Measurements from ENCODE around the gene PKIG. TPM values are rescaled to one million over a fixed set of nuclear protein-coding genes. Genes with fewer than 3 reads are reported as not detected.

Gene PKIG
- polyA plus RNA-seq, 1 of the 3 experiments (the other 2 are of a cell fraction), result 92.9 TPM

DNA sequence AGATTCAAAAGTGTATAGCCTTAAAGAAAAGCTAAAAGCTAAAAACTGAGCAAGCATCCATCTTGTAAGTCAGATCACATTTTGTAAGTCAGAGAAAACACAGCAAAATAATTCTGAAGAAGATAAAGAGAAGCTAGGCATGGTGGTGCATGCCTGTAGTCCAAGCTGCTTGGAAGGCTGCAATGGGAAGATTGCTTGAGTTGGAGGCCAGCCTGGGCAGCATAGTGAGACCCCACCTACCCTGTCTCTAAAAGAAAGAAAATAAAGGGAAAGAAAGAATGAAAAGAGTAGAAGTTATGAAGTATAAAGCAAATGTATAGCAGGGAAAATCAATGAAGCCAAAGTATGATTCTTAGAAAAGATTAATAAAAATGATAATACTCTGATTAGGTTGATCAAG, 20.5 kb upstream of the PKIG start:
- Histone ChIP-seq H3K9me2 (no peaks in the 10 kb centered on the region), H3K4me1 (ENCODE audit: control insufficient read depth in 1 of 2, insufficient read depth in 2 of 2, low read depth in 1 of 2, low read length in 1 of 2) (no peaks in the 10 kb centered on the region), H3K27me3 (ENCODE audit: insufficient read depth) (no peaks in the 10 kb centered on the region), H3K36me3 (replicated peaks in 1 of 2; ENCODE audit: control insufficient read depth in 1 of 2, insufficient read depth in 2 of 2, low read length in 1 of 2) (no peaks in the 10 kb centered on the region), H3K27ac (ENCODE audit: low read depth in 2 of 2, low read length in 1 of 2) (no peak overlapping the region), H3K79me2 (ENCODE audit: insufficient read depth) (peaks cover 45% of the 10 kb centered on the region), H3K9me3 (no peaks in the 10 kb centered on the region), H3K4me3 (ENCODE audit: low read depth in 2 of 2, low read length in 1 of 2) (no peak overlapping the region), H3K4me2 (no peak overlapping the region), H2AFZ (ENCODE audit: low read depth) (no peak overlapping the region), H3K9ac (no peak overlapping the region), H4K20me1 (ENCODE audit: insufficient read depth) (no peaks in the 10 kb centered on the region), H3F3A (replicated peaks; ENCODE audit: insufficient read depth) (peaks cover 3% of the 10 kb centered on the region)
- TF ChIP-seq TEAD4 (IDR thresholded peaks at IDR 0.05; ENCODE audit: borderline replicate concordance, insufficient read depth) (no peak), TCF12 (IDR thresholded peaks at IDR 0.05) (no peak), GABPA (IDR thresholded peaks at IDR 0.05; ENCODE audit: low read depth) (no peak), POLR2AphosphoS5 (IDR thresholded peaks at IDR 0.05; ENCODE audit: low read depth, low read length) (no peak), GATA2 (CRISPR knock-in tag; IDR thresholded peaks at IDR 0.05) (no peak), TAF1 (IDR thresholded peaks at IDR 0.05; ENCODE audit: borderline replicate concordance, low read depth, low read length) (no peak), CHD2 (IDR thresholded peaks at IDR 0.05; ENCODE audit: low read length, partially characterized antibody) (no peak), ELF1 (IDR thresholded peaks at IDR 0.05) (no peak), JUND (IDR thresholded peaks at IDR 0.05) (no peak), FOSL2 (IDR thresholded peaks at IDR 0.05; ENCODE audit: borderline replicate concordance, low read depth) (no peak), PBX3 (IDR thresholded peaks at IDR 0.05) (no peak), MEF2A (IDR thresholded peaks at IDR 0.05; ENCODE audit: borderline replicate concordance, low read depth) (no peak), MAX (IDR thresholded peaks at IDR 0.05; ENCODE audit: low read depth) (no peak)
- TF ChIP-seq, protein P1, sequence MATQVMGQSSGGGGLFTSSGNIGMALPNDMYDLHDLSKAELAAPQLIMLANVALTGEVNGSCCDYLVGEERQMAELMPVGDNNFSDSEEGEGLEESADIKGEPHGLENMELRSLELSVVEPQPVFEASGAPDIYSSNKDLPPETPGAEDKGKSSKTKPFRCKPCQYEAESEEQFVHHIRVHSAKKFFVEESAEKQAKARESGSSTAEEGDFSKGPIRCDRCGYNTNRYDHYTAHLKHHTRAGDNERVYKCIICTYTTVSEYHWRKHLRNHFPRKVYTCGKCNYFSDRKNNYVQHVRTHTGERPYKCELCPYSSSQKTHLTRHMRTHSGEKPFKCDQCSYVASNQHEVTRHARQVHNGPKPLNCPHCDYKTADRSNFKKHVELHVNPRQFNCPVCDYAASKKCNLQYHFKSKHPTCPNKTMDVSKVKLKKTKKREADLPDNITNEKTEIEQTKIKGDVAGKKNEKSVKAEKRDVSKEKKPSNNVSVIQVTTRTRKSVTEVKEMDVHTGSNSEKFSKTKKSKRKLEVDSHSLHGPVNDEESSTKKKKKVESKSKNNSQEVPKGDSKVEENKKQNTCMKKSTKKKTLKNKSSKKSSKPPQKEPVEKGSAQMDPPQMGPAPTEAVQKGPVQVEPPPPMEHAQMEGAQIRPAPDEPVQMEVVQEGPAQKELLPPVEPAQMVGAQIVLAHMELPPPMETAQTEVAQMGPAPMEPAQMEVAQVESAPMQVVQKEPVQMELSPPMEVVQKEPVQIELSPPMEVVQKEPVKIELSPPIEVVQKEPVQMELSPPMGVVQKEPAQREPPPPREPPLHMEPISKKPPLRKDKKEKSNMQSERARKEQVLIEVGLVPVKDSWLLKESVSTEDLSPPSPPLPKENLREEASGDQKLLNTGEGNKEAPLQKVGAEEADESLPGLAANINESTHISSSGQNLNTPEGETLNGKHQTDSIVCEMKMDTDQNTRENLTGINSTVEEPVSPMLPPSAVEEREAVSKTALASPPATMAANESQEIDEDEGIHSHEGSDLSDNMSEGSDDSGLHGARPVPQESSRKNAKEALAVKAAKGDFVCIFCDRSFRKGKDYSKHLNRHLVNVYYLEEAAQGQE (IDR thresholded peaks at IDR 0.05; ENCODE audit: low read depth, low read length), result no peak
- DNase-seq, result no peak
- CTCF ChIA-PET, result interaction anchor here (0.8 kb wide), 1 partner anchor 13 kb away, joined by 4 read pairs; no protein-coding TSS in a partner anchor
- POLR2A ChIA-PET, result no interaction called here

- Histone ChIP-seq H3K27ac (ENCODE audit: low read depth in 2 of 2, low read length in 1 of 2) (no peak overlapping the region), H3F3A (replicated peaks; ENCODE audit: insufficient read depth) (peaks cover 3% of the 10 kb centered on the region), H3K4me3 (ENCODE audit: low read depth in 2 of 2, low read length in 1 of 2) (no peak overlapping the region), H3K9ac (no peak overlapping the region), H3K4me1 (ENCODE audit: control insufficient read depth in 1 of 2, insufficient read depth in 2 of 2, low read depth in 1 of 2, low read length in 1 of 2) (peaks cover 0 to 2% of the 10 kb centered on the region in 2 experiments; a peak in 1 of 4 replicates), H3K27me3 (ENCODE audit: insufficient read depth) (no peaks in the 10 kb centered on the region), H3K79me2 (ENCODE audit: insufficient read depth) (peaks cover 41% of the 10 kb centered on the region; the same call in 1 of the 2 replicates), H3K36me3 (replicated peaks in 1 of 2; ENCODE audit: control insufficient read depth in 1 of 2, insufficient read depth in 2 of 2, low read length in 1 of 2) (no peaks in the 10 kb centered on the region), H3K9me3 (no peaks in the 10 kb centered on the region), H3K4me2 (no peak overlapping the region), H2AFZ (ENCODE audit: low read depth) (no peak overlapping the region), H4K20me1 (ENCODE audit: insufficient read depth) (no peaks in the 10 kb centered on the region), H3K9me2 (no peaks in the 10 kb centered on the region)
- CTCF ChIA-PET, result no interaction called here
- POLR2A ChIA-PET, result no interaction called here
- DNase-seq, result no peak
- WGBS (ENCODE audit: low lambda C conversion rate), result 93% methylated on average over 3 of the region's 3 CpGs
- TF ChIP-seq TAF1 (IDR thresholded peaks at IDR 0.05; ENCODE audit: borderline replicate concordance, low read depth, low read length), result no peak
- no peak for TF ChIP-seq MXI1 (IDR thresholded peaks at IDR 0.05; ENCODE audit: low read depth, low read length)
- TF ChIP-seq ZBTB33 (IDR thresholded peaks at IDR 0.05; ENCODE audit: borderline replicate concordance, low read depth), result no peak
- TF ChIP-seq, protein P2, sequence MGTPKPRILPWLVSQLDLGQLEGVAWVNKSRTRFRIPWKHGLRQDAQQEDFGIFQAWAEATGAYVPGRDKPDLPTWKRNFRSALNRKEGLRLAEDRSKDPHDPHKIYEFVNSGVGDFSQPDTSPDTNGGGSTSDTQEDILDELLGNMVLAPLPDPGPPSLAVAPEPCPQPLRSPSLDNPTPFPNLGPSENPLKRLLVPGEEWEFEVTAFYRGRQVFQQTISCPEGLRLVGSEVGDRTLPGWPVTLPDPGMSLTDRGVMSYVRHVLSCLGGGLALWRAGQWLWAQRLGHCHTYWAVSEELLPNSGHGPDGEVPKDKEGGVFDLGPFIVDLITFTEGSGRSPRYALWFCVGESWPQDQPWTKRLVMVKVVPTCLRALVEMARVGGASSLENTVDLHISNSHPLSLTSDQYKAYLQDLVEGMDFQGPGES (IDR thresholded peaks at IDR 0.05; ENCODE audit: low read depth, low read length), result no peak
- no peak for TF ChIP-seq RXRA (IDR thresholded peaks at IDR 0.05; ENCODE audit: borderline replicate concordance, low read depth)
- TF ChIP-seq MEF2A (IDR thresholded peaks at IDR 0.05; ENCODE audit: borderline replicate concordance, low read depth), result no peak
- TF ChIP-seq USF1 (IDR thresholded peaks at IDR 0.05; ENCODE audit: borderline replicate concordance, low read depth), result no peak
Measured at GRCh38 chr20:44566018-44566417, 16.4 kb upstream of the PKIG start.
